ENCODE results near the gene ZNF445.

ZNF445 gene

DNA sequence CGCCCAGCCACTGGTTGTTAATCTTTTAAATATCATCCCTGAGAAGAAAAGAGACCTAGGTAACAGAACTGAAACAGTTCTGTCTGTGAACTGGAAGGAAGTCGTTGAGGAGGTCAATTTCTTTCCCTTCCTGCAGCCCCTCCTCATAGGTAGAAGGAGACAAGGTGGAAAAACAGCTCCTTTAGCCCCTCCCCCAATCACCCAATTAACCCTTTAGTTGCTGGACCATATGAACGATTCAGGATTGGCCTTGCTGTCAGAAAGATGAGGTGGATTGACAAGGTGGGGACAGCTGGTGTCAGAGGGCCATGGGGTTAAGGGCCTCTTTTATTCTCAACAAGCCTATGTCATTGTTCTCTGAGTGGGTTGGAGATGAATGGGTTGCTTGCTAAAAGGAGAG lies 36.0 kb upstream of the ZNF445 start:
- no peak for TF ChIP-seq BACH2 (CRISPR knock-in tag; IDR thresholded peaks at IDR 0.05; ENCODE audit: borderline replicate concordance)
- TF ChIP-seq RARB (CRISPR knock-in tag; IDR thresholded peaks at IDR 0.05), result no peak
- no peak for TF ChIP-seq ZNF70 (CRISPR knock-in tag; IDR thresholded peaks at IDR 0.05)
- TF ChIP-seq, protein P1, sequence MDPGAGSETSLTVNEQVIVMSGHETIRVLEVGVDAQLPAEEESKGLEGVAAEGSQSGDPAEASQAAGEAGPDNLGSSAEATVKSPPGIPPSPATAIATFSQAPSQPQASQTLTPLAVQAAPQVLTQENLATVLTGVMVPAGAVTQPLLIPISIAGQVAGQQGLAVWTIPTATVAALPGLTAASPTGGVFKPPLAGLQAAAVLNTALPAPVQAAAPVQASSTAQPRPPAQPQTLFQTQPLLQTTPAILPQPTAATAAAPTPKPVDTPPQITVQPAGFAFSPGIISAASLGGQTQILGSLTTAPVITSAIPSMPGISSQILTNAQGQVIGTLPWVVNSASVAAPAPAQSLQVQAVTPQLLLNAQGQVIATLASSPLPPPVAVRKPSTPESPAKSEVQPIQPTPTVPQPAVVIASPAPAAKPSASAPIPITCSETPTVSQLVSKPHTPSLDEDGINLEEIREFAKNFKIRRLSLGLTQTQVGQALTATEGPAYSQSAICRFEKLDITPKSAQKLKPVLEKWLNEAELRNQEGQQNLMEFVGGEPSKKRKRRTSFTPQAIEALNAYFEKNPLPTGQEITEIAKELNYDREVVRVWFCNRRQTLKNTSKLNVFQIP (CRISPR knock-in tag; IDR thresholded peaks at IDR 0.05; ENCODE audit: borderline replicate concordance, low read depth), result no peak
- TF ChIP-seq CSRNP3 (CRISPR knock-in tag; IDR thresholded peaks at IDR 0.05), result no peak
- no peak for TF ChIP-seq ARNTL (CRISPR knock-in tag; IDR thresholded peaks at IDR 0.05; ENCODE audit: borderline replicate concordance, low read depth)
- no peak for TF ChIP-seq SNAI2 (CRISPR knock-in tag; IDR thresholded peaks at IDR 0.05)
- ATAC-seq, result no peak

- ATAC-seq, result no peak; the same call in 2 of the 3 replicates
- TF ChIP-seq ZC3H10 (CRISPR knock-in tag; IDR thresholded peaks at IDR 0.05) (no peak), ZFP3 (CRISPR knock-in tag; IDR thresholded peaks at IDR 0.05) (no peak), TCF4 (CRISPR knock-in tag; IDR thresholded peaks at IDR 0.05; ENCODE audit: borderline replicate concordance) (no peak), GLIS3 (CRISPR knock-in tag; IDR thresholded peaks at IDR 0.05) (no peak), ESRRG (CRISPR knock-in tag; IDR thresholded peaks at IDR 0.05) (no peak), ARNTL (CRISPR knock-in tag; IDR thresholded peaks at IDR 0.05; ENCODE audit: borderline replicate concordance, low read depth) (no peak), ZNF565 (CRISPR knock-in tag; conservative IDR thresholded peaks at IDR 0.05; ENCODE audit: low read depth) (no peak), ISL1 (CRISPR knock-in tag; IDR thresholded peaks at IDR 0.05) (no peak), TOX (CRISPR knock-in tag; IDR thresholded peaks at IDR 0.05; ENCODE audit: borderline replicate concordance) (no peak), ZFP30 (CRISPR knock-in tag; IDR thresholded peaks at IDR 0.05) (no peak), CSRNP3 (CRISPR knock-in tag; IDR thresholded peaks at IDR 0.05) (no peak), CSDC2 (CRISPR knock-in tag; IDR thresholded peaks at IDR 0.05) (no peak), SNAI2 (CRISPR knock-in tag; IDR thresholded peaks at IDR 0.05) (no peak), OSR1 (CRISPR knock-in tag; IDR thresholded peaks at IDR 0.05) (no peak), PPARA (CRISPR knock-in tag; IDR thresholded peaks at IDR 0.05; ENCODE audit: borderline replicate concordance) (no peak), CREB5 (CRISPR knock-in tag; IDR thresholded peaks at IDR 0.05; ENCODE audit: low read depth) (no peak)
- TF ChIP-seq, protein P2, sequence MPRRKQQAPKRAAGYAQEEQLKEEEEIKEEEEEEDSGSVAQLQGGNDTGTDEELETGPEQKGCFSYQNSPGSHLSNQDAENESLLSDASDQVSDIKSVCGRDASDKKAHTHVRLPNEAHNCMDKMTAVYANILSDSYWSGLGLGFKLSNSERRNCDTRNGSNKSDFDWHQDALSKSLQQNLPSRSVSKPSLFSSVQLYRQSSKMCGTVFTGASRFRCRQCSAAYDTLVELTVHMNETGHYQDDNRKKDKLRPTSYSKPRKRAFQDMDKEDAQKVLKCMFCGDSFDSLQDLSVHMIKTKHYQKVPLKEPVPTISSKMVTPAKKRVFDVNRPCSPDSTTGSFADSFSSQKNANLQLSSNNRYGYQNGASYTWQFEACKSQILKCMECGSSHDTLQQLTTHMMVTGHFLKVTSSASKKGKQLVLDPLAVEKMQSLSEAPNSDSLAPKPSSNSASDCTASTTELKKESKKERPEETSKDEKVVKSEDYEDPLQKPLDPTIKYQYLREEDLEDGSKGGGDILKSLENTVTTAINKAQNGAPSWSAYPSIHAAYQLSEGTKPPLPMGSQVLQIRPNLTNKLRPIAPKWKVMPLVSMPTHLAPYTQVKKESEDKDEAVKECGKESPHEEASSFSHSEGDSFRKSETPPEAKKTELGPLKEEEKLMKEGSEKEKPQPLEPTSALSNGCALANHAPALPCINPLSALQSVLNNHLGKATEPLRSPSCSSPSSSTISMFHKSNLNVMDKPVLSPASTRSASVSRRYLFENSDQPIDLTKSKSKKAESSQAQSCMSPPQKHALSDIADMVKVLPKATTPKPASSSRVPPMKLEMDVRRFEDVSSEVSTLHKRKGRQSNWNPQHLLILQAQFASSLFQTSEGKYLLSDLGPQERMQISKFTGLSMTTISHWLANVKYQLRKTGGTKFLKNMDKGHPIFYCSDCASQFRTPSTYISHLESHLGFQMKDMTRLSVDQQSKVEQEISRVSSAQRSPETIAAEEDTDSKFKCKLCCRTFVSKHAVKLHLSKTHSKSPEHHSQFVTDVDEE (CRISPR knock-in tag; IDR thresholded peaks at IDR 0.05), result no peak
- TF ChIP-seq, protein P1 (CRISPR knock-in tag; IDR thresholded peaks at IDR 0.05; ENCODE audit: borderline replicate concordance, low read depth), result no peak
- TF ChIP-seq, protein P3, sequence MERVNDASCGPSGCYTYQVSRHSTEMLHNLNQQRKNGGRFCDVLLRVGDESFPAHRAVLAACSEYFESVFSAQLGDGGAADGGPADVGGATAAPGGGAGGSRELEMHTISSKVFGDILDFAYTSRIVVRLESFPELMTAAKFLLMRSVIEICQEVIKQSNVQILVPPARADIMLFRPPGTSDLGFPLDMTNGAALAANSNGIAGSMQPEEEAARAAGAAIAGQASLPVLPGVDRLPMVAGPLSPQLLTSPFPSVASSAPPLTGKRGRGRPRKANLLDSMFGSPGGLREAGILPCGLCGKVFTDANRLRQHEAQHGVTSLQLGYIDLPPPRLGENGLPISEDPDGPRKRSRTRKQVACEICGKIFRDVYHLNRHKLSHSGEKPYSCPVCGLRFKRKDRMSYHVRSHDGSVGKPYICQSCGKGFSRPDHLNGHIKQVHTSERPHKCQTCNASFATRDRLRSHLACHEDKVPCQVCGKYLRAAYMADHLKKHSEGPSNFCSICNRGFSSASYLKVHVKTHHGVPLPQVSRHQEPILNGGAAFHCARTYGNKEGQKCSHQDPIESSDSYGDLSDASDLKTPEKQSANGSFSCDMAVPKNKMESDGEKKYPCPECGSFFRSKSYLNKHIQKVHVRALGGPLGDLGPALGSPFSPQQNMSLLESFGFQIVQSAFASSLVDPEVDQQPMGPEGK (CRISPR knock-in tag; IDR thresholded peaks at IDR 0.05; ENCODE audit: borderline replicate concordance), result no peak
These were observed 33.7 kb upstream of the ZNF445 start for GRCh38 chr3:44511238-44511566.
